ENCODE data around the gene MAP3K4.

- TF ChIP-seq, protein P1, sequence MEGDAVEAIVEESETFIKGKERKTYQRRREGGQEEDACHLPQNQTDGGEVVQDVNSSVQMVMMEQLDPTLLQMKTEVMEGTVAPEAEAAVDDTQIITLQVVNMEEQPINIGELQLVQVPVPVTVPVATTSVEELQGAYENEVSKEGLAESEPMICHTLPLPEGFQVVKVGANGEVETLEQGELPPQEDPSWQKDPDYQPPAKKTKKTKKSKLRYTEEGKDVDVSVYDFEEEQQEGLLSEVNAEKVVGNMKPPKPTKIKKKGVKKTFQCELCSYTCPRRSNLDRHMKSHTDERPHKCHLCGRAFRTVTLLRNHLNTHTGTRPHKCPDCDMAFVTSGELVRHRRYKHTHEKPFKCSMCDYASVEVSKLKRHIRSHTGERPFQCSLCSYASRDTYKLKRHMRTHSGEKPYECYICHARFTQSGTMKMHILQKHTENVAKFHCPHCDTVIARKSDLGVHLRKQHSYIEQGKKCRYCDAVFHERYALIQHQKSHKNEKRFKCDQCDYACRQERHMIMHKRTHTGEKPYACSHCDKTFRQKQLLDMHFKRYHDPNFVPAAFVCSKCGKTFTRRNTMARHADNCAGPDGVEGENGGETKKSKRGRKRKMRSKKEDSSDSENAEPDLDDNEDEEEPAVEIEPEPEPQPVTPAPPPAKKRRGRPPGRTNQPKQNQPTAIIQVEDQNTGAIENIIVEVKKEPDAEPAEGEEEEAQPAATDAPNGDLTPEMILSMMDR (IDR thresholded peaks at IDR 0.05) = no peak
- no peak for TF ChIP-seq POLR2A (IDR thresholded peaks at IDR 0.05)
These were observed 108.5 kb downstream of the MAP3K4 start for GRCh38 chr6:161100072-161100471.

Measured in lower leg skin (tissue), 3 donors.